IPS-NIHi11 (cell line): Measurements from ENCODE around the gene SLC22A1.
"Not testable (repeated sequence)": the region's sequence is repeated elsewhere in the genome, so short reads cannot be mapped to it uniquely, and the experiment has no call there.

Experiments
- DNase-seq: peaks from one replicate; pipeline ENCODE4 v3.0.0; 2012; ENCODE audit warnings: mixed read lengths, low spot score

SLC22A1 gene

DNA sequence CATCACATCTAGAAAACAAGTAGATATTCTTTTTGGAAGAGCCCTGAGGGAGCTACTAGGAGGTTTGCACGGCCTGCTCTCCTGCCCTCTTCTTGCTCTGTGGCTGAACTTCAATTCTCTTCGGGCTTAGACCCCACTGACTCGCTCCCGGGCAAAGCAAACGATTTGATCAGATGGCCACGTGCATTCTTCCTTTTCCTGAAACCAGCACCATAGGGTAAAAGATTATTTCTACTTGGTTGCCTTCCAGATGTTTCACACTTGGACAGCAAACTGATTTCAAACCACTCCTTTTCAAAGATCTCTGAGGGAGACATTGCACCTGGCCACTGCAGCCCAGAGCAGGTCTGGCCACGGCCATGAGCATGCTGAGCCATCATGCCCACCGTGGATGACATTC, at the start of gene SLC22A1:
Gene SLC22A1, plus strand, starts transcription at position 258 of the 400 bp plus-strand sequence. Its CDS starts 121 bp downstream, at position 379.
- no peak for DNase-seq

DNA sequence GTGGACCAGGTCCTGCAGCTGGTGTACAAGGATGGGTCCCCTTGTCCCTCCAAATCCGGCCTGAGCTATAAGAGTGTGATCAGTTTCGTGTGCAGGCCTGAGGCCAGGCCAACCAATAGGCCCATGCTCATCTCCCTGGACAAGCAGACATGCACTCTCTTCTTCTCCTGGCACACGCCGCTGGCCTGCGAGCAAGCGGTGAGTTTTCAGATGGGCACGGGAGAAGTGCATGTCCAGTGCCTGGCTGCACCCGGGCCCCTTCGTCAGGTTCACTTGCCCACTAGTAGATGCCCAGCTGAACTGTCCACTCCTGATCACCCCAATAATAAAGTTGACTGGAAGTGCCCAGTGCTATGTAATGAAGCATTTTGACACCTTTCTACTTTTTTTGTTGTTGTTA, 48.3 kb upstream of the SLC22A1 start:
- DNase-seq = no peak

DNA sequence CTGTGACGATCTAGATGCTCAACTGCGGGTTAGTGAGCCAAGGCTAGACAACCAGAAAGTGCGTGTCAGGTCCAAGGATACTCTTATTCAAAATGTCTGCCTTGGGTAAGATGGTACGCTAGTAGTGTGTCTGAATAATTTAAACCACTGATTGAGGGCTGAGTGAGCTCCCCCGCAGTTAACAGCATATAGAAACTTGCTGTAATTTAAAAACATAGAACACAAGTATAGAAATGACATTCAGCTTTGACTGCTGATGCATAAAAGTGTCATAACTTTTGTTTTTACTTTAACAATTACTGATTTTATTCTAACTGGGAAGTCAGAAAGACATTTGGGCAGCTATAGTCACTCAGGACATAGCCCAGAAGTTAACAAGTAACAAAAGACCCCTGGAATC, 45.6 kb upstream of the SLC22A1 start:
- DNase-seq = no peak

DNA sequence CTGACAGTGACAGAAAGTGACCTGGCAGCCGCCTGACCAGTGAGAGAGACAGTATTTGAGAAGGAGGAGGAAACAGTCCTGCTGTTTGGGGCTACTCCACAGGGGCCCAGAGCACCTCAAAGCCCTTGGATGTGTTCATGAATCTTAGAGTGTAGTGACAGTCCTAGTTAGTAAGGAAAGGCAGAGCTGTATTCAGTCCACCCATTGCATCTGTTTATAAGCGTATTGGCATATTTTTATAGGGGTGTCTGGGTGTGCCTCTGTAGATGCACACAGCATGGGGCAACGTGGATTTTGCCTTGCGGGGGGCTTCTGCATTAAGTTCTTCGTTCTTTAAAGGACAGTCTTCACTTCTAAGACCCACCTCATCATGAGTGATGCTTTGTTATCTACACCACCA, 44.6 kb upstream of the SLC22A1 start:
- no peak for DNase-seq

GRCh38 chr6:160077526-160077925, 44.1 kb upstream of the SLC22A1 start:
- no peak for DNase-seq

- DNase-seq = no peak
Measured at GRCh38 chr6:160078883-160079685, 42.5 kb upstream of the SLC22A1 start.

DNA sequence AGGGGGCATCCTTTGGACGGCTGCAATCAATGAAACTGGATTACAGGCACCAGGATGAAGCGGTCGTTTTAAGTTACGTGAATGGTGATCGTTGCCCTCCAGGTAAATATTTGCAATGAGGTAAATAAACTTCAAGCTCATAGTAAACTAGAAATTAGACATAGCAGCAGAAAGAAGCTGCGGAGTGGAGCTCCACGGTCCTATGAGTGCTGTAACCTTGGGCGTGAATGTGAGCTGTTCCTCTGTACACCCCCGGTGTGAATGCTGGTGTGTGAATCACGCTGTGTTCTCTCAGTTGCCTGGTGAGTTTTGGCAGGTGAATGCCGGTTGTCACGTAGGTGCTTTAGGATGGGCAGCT, 42.0 kb upstream of the SLC22A1 start:
- DNase-seq = no peak

GRCh38 chr6:160080097-160080496, 41.5 kb upstream of the SLC22A1 start:
- DNase-seq = no peak

- DNase-seq = no peak
Measured at GRCh38 chr6:160081398-160081797, 40.2 kb upstream of the SLC22A1 start.

DNA sequence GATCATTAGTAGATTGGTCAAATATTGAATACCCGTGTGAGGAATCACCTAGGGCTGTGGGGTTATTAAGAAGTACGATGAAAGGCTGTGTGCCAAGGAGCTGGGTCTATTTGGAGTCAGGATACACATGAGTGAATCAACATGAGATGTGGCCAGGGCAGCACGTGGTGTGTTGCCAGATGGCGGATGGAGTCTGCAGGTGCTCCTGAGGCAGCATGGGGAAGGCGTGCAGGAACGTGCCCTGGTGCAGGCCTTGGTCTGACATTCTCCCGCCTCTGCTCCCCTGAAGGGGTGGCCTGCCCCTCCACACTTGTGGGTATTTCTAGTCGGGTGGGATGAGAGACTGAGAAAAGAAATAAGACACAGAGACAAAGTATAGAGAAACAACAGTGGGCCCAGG, 39.0 kb upstream of the SLC22A1 start:
- DNase-seq = no peak

- no peak for DNase-seq
Measured at GRCh38 chr6:160084198-160084776, 37.3 kb upstream of the SLC22A1 start.

DNA sequence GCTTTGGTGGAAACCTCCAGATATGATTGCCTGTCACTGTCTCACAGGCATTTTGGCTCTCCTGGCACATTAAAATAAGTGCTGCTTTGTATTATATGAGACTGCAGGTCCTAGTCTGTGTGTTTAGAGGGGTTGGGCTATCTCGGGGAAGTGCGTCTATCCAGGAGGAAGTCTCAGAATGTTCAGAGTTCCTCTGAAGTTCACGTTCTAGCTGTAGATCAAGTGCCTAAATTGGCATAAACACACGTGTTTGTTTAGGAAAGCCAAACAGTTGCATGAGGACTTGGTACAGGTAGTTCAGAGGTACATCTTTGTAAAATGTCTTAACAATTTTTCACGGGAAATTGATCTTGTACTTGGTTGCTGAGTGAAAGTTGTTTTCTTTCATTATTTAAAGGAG, 36.4 kb upstream of the SLC22A1 start:
- DNase-seq = no peak

GRCh38 chr6:160085713-160086505, 35.7 kb upstream of the SLC22A1 start:
- no peak for DNase-seq

GRCh38 chr6:160086754-160087153, 34.9 kb upstream of the SLC22A1 start:
- no peak for DNase-seq

DNA sequence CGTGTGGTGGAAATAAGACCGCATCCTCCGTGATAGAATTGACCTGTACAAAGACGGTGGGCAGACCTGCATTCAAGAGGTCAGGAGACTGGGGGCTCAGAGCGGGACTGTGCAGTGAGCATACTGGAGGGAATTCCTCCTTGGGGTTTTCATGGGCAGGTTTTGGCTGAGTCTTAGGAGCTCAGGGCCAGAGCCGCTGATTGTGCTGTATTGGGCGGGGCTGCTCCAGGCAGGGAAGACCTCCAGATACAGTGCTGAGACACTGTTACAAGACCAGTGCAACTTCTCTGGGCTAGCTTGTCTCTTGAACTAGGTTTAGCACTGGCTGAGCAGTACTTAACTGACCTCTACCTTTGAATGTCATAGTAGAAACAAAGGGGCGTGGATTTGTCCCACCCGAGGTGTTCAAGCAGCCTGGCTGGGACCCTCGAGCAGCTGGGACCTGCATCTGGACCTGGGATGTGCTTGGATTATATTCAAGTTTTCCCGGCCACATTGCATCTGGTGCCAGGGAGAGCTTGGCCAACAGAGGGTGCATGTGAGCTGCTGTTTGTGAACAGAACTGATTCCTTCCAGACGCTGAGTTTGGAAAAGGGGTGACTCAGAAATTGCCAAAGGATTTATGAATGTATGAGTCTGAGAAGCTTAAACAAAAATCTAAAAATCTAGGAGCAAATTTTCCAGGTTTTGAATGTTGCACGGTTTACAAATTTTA, 33.4 kb upstream of the SLC22A1 start:
- peak; percentile 83 for DNase-seq

DNA sequence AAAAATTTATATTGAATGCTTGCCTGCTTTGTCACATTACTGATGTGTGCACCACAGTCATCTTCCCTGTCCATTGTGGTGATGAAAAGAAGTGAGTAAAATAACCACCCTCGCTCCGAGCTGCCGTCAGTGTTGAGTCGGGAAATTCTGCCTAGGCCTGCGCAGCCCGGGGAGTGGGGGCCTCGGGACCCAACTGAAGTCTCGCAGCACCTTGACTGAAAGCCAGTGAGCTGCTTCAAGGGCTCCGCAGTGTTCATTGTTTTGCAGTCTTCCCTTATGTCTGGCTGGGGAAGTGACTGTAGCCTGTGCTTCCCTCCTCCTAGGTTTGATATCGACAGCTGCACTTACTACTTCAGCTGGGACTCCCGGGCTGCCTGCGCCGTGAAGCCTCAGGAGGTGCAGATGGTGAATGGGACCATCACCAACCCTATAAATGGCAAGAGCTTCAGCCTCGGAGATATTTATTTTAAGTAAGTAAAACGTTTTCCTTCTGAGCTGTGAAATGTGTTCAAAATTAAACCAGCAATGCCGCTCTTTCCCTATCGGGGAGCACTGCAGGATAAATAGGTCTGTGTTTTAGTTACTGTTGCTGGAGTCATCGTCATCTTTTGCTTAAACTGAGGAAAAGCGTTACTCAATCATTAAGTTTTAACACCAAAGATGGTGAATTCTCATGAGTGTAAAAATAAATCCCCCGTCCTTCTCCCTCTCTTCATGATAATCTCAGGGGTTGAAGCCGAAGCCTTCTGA, 32.7 kb upstream of the SLC22A1 start:
- DNase-seq = no peak

- DNase-seq = no peak
Measured at GRCh38 chr6:160089534-160089897, 32.1 kb upstream of the SLC22A1 start.

- not testable (repeated sequence) for DNase-seq
Measured at GRCh38 chr6:160090442-160091239, 31.0 kb upstream of the SLC22A1 start.

- not testable (repeated sequence) for DNase-seq
Measured at GRCh38 chr6:160092176-160092575, 29.4 kb upstream of the SLC22A1 start.

DNA sequence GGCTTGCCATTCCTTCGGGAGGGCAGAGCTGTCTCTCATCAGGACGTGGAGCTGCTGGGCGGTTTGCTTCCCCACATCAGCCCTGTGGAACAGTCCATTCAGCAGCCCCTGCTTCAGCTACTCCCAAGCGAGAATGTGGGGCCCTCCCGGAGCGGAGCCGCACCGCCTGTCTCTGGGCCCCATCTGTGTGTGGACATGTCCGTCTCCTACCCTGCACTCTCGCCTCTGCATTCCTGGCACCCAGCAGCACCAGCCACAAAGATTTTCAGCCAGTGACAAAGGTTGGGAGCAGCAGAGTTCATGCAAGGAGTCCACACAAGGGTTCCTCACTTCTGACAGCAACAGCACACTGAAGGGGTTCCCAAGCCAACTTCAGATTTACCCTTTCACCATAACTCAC, 29.0 kb upstream of the SLC22A1 start:
- DNase-seq = no peak

- DNase-seq = no peak
Measured at GRCh38 chr6:160093061-160093460, 28.6 kb upstream of the SLC22A1 start.
